ENCODE data around the gene LCN6.
A peak's percentile ranks its signal among the peaks of the same experiment; 100 is the strongest.
"Not testable (repeated sequence)": the region's sequence is repeated elsewhere in the genome, so short reads cannot be mapped to it uniquely, and the experiment has no call there.

Gene LCN6

DNA sequence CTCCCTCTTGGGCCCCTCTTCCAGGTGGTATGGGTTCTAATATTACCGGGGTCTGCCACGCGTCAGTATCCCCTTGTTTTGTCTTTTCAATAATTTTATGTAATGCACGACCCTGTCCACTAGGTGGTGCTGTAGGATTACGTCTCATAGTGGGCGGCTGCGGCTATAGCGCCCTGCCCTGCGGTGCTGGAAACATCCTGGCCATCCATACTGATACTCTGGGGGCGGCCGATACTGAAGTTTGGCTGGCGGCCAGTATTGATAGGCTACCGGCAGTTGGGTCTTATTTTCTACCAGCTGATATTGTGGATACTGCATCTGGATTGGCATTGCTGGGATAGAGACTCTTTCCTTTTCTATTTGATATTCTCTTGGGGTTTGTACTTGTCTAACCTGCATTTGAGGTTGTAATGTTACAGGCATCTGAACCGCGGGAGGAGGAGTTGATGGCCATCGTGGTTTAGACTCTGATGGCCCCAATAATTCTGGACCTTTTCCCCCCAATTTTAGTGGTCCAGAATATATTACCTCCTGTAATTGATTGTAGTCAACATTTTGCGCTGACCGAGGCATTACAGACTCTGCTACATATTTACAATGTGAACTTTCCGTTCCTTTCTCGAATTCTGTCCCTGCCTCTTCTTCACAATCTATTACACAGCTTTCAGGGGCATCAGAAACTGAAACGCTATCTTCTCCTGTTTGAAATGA is 39.5 kb upstream of the LCN6 start:
- Mint-ChIP-seq H3K27me3 (peaks cover 1% of the 10 kb centered on the region), H3K27ac (no peak overlapping the region), H3K4me3 (no peak overlapping the region), H3K36me3 (ENCODE audit: low read depth) (peaks cover 14% of the 10 kb centered on the region), H3K4me1 (ENCODE audit: low read depth) (peaks cover 16% of the 10 kb centered on the region), H3K9me3 (no peaks in the 10 kb centered on the region)
- intact Hi-C loops (cut with micrococcal nuclease) = loop anchor here (2.0 kb wide), 1 partner anchor 247 kb away; no protein-coding TSS in a partner anchor

GRCh38 chr9:136786983-136787382 is 38.7 kb upstream of the LCN6 start:
- H3K9me3 Mint-ChIP-seq; H3K36me3 Mint-ChIP-seq (ENCODE audit: low read depth); H3K27ac Mint-ChIP-seq; H3K4me3 Mint-ChIP-seq; H3K27me3 Mint-ChIP-seq: not testable (repeated sequence)
- H3K4me1 Mint-ChIP-seq (ENCODE audit: low read depth) = peaks cover 11% of the 10 kb centered on the region
- intact Hi-C loops (cut with micrococcal nuclease) = loop anchor here (2.0 kb wide), 1 partner anchor 248 kb away; no protein-coding TSS in a partner anchor

GRCh38 chr9:136786451-136786850 is 38.1 kb upstream of the LCN6 start:
- Mint-ChIP-seq H3K27ac (no peak overlapping the region), H3K27me3 (peaks cover 1% of the 10 kb centered on the region), H3K9me3 (no peaks in the 10 kb centered on the region), H3K36me3 (ENCODE audit: low read depth) (peaks cover 3% of the 10 kb centered on the region), H3K4me3 (no peak overlapping the region), H3K4me1 (ENCODE audit: low read depth) (peaks cover 9% of the 10 kb centered on the region)
- intact Hi-C loops (cut with micrococcal nuclease) = loop anchor here (2.0 kb wide), 1 partner anchor 248 kb away; no protein-coding TSS in a partner anchor

DNA sequence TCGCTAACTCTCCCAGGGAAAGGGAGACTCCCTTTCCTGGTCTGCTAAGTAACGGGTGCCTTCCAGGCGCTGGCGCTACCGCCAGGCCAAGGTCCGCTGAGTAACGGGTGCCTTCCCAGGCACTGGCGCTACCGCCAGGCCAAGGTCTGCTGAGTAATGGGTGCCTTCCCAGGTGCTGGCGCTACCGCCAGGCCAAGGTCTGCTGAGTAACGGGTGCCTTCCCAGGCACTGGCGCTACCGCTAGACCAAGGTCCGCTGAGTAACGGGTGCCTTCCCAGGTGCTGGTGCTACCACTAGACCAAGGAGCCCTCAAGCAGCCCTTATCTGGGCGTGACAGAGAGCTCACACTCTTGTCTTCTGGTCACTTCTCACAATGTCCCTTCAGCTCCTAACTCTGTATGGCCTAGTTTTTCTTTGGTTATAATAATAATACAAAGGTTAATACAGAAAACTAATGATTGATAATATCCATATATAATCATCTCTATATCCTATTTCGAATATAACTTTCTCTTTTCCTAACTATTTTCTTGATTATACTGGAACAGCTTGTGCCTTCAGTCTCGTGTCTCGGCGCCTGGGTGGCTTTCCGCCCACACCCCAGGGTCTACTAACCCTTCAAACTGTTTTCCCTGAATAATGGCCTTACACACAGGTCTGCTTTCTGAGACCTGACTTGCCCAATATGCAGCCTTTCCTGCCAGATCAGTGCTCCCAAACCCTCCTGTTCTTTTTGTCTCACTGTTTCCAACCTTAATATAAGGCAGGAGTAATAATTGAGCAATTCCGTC is 37.4 kb upstream of the LCN6 start:
- not testable (repeated sequence) for H3K9me3 Mint-ChIP-seq; H3K4me1 Mint-ChIP-seq (ENCODE audit: low read depth); H3K27me3 Mint-ChIP-seq; H3K4me3 Mint-ChIP-seq; H3K36me3 Mint-ChIP-seq (ENCODE audit: low read depth); H3K27ac Mint-ChIP-seq
- intact Hi-C loops (cut with micrococcal nuclease) = loop anchor here (2.0 kb wide), 1 partner anchor 249 kb away; no protein-coding TSS in a partner anchor

DNA sequence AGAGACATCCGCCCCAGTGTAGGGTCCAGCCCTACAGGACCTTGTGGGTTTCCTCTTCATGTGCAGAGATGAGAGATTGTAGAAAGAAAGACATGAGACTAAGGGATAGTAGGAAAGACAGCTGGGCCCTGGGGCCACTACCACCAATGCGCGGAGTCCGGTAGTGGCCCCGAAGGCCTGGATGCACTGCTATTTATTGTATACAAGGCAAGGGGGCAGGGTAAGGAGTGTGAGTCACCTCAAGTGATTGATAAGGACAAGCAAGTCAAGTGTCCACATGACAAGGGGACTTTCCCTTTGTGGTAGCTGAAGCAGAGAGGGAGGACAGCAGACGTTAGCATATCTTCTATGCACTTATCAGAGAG is 36.7 kb upstream of the LCN6 start:
- Mint-ChIP-seq H3K9me3 (no peaks in the 10 kb centered on the region), H3K27me3 (peaks cover 1% of the 10 kb centered on the region), H3K4me1 (ENCODE audit: low read depth) (peaks cover 6% of the 10 kb centered on the region), H3K27ac (no peak overlapping the region), H3K4me3 (no peak overlapping the region), H3K36me3 (ENCODE audit: low read depth) (no peaks in the 10 kb centered on the region)
- intact Hi-C loops (cut with micrococcal nuclease) = no loop called here

- no peaks in the 10 kb centered on the region for H3K36me3 Mint-ChIP-seq (ENCODE audit: low read depth)
- H3K4me1 Mint-ChIP-seq (ENCODE audit: low read depth) = peaks cover 6% of the 10 kb centered on the region
- peaks cover 4% of the 10 kb centered on the region for H3K27me3 Mint-ChIP-seq
- no peak overlapping the region for H3K27ac Mint-ChIP-seq
- intact Hi-C loops (cut with micrococcal nuclease) = no loop called here
- H3K4me3 Mint-ChIP-seq = no peak overlapping the region
- H3K9me3 Mint-ChIP-seq = no peaks in the 10 kb centered on the region
Measured at GRCh38 chr9:136784249-136784996, 36.1 kb upstream of the LCN6 start.

DNA sequence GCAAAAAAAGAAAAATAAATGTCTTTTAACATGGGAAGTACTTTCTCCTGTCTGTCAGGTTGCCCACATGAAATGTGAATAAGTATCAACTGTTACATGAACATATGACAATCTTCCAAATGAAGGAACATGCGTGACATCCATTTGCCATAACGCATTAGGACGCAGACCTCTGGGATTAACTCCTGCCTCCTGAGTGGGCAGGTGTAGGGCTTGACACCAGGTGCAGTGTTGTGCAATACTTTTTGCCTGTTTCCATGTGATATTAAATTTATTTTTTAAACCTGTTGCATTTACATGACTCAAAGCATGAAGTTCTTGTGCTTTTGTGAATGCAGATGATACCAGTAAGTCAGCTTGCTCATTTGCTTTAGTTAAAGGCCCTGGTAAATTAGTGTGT is 34.1 kb upstream of the LCN6 start:
- Mint-ChIP-seq H3K36me3 (ENCODE audit: low read depth) (no peaks in the 10 kb centered on the region), H3K9me3 (no peaks in the 10 kb centered on the region), H3K27me3 (peaks cover 20% of the 10 kb centered on the region)

DNA sequence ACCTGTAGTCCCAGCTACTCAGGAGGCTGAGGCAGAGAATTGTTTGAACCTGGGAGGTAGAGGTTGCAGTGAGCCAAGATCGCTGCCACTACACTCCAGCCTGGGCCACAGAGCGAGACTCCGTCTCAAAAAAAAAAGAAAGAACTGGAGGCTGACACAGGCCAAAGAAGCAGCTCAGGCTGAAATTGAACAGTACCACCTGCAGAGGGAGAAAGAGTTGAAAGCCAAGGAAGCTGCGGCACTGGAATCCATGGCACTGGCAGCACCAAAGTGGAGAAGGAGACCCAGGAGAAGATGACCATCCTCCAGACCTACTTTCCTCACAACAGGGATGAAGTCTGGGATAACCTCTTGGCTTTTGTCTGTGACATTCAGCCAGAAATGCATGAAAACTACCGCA is 31.5 kb upstream of the LCN6 start:
- intact Hi-C loops (cut with micrococcal nuclease) = no loop called here

More for the DNA sequence above, 34.1 kb upstream of the LCN6 start:
- peaks cover 2% of the 10 kb centered on the region for H3K4me1 Mint-ChIP-seq (ENCODE audit: low read depth)
- no peak overlapping the region for H3K27ac Mint-ChIP-seq
- no peak overlapping the region for H3K4me3 Mint-ChIP-seq
- intact Hi-C loops (cut with micrococcal nuclease) = no loop called here

GRCh38 chr9:136777359-136777758 is 29.0 kb upstream of the LCN6 start:
- no peak overlapping the region for H3K4me3 Mint-ChIP-seq
- intact Hi-C loops (cut with micrococcal nuclease) = no loop called here
- H3K4me1 Mint-ChIP-seq (ENCODE audit: low read depth) = peaks cover 5% of the 10 kb centered on the region
- H3K27me3 Mint-ChIP-seq = peaks cover 20% of the 10 kb centered on the region
- H3K27ac Mint-ChIP-seq = no peak overlapping the region
- H3K9me3 Mint-ChIP-seq = peaks cover 10% of the 10 kb centered on the region
- peaks cover 6% of the 10 kb centered on the region for H3K36me3 Mint-ChIP-seq (ENCODE audit: low read depth)

More for the DNA sequence above, 31.5 kb upstream of the LCN6 start:
- no peaks in the 10 kb centered on the region for H3K4me1 Mint-ChIP-seq (ENCODE audit: low read depth)
- peaks cover 20% of the 10 kb centered on the region for H3K27me3 Mint-ChIP-seq
- H3K36me3 Mint-ChIP-seq (ENCODE audit: low read depth) = no peaks in the 10 kb centered on the region
- no peak overlapping the region for H3K27ac Mint-ChIP-seq
- H3K9me3 Mint-ChIP-seq = no peaks in the 10 kb centered on the region
- H3K4me3 Mint-ChIP-seq = no peak overlapping the region

- peaks cover 5% of the 10 kb centered on the region for H3K4me1 Mint-ChIP-seq (ENCODE audit: low read depth)
- peaks cover 10% of the 10 kb centered on the region for H3K9me3 Mint-ChIP-seq
- intact Hi-C loops (cut with micrococcal nuclease) = no loop called here
- H3K27ac Mint-ChIP-seq = no peak overlapping the region
- H3K36me3 Mint-ChIP-seq (ENCODE audit: low read depth) = peaks cover 6% of the 10 kb centered on the region
- H3K4me3 Mint-ChIP-seq = no peak overlapping the region
- peaks cover 23% of the 10 kb centered on the region for H3K27me3 Mint-ChIP-seq
Measured at GRCh38 chr9:136776947-136777346, 28.6 kb upstream of the LCN6 start.

DNA sequence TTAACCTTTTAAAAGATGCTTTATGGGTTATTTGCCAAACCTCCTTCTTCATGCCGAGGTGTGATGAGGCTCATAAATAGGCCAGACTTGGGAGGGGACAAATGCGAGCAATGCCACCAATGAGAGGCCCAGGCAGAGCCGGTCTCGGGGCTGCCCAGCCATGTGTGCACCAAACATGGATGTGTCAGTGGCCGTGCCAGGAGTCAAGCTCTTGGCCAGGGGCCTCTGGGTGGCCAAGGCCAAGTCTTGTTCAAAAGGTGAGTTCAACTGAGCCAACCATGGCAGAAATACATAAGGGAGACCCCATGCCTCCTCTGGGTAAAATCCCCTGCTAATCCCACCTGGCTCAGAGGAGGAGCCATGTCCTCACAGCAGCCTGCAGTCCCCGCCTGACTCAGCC is 26.9 kb upstream of the LCN6 start:
- H3K27me3 Mint-ChIP-seq = peaks cover 31% of the 10 kb centered on the region
- no peak overlapping the region for H3K4me3 Mint-ChIP-seq
- H3K36me3 Mint-ChIP-seq (ENCODE audit: low read depth) = peaks cover 6% of the 10 kb centered on the region
- H3K4me1 Mint-ChIP-seq (ENCODE audit: low read depth) = peaks cover 5% of the 10 kb centered on the region
- H3K27ac Mint-ChIP-seq = no peak overlapping the region
- H3K9me3 Mint-ChIP-seq = peaks cover 10% of the 10 kb centered on the region
- intact Hi-C loops (cut with micrococcal nuclease) = no loop called here

- intact Hi-C loops (cut with micrococcal nuclease) = no loop called here
- Mint-ChIP-seq H3K36me3 (ENCODE audit: low read depth) (peaks cover 6% of the 10 kb centered on the region), H3K4me1 (ENCODE audit: low read depth) (peaks cover 11% of the 10 kb centered on the region), H3K4me3 (no peak overlapping the region), H3K27ac (no peak overlapping the region), H3K27me3 (peaks cover 33% of the 10 kb centered on the region), H3K9me3 (peaks cover 10% of the 10 kb centered on the region)
Measured at GRCh38 chr9:136774416-136775045, 26.2 kb upstream of the LCN6 start.

- H3K36me3 Mint-ChIP-seq (ENCODE audit: low read depth) = peaks cover 6% of the 10 kb centered on the region
- peaks cover 11% of the 10 kb centered on the region for H3K4me1 Mint-ChIP-seq (ENCODE audit: low read depth)
- H3K9me3 Mint-ChIP-seq = peaks cover 10% of the 10 kb centered on the region
- no peak overlapping the region for H3K4me3 Mint-ChIP-seq
- H3K27ac Mint-ChIP-seq = peak overlapping the region; percentile 28
- peaks cover 29% of the 10 kb centered on the region for H3K27me3 Mint-ChIP-seq
- intact Hi-C loops (cut with micrococcal nuclease) = no loop called here
Measured at GRCh38 chr9:136773386-136774044, 25.2 kb upstream of the LCN6 start.

Data from dendritic cell treated with granulocyte-macrophage colony-stimulating factor and Interleukin-4, amounts not matched to agents 40 ng/mL and 50 ng/mL, for 4 days (primary cell).